ENCODE data around the gene ELF3. TPM values are rescaled to one million over a fixed set of nuclear protein-coding genes. Genes with fewer than 3 reads are reported as not detected.

The ELF3 gene
- total RNA-seq, 4 donors from 2014 or later = 0.17 to 2.9 (median 1.2) TPM; not detected in 1

GRCh38 chr1:202023001-202023433, 12.6 kb downstream of the ELF3 start:
- DNase-seq (ENCODE audit: extremely low spot score) = no peak
- Histone ChIP-seq H3K27ac (replicated peaks in 1 of 4) (no peak overlapping the region), H3K9me3 (no peaks in the 10 kb centered on the region), H3K4me3 (no peak overlapping the region), H3K27me3 (peaks cover 0 to 8% (median 0%) of the 10 kb centered on the region in 4 donors), H3K36me3 (no peaks in the 10 kb centered on the region), H3K4me1 (no peaks in the 10 kb centered on the region)
- 79% methylated on average over 6 of the region's 6 CpGs for WGBS
- intact Hi-C loops (cut with DNase I) = no loop called here
- TF ChIP-seq EP300 (IDR thresholded peaks at IDR 0.05) (no peak), CTCF (IDR thresholded peaks at IDR 0.05) (no peak), POLR2A (IDR thresholded peaks at IDR 0.05; ENCODE audit: low read depth) (no peak), POLR2AphosphoS5 (IDR thresholded peaks at IDR 0.05) (no peak)

GRCh38 chr1:202029171-202029665, 18.8 kb downstream of the ELF3 start:
- no peak overlapping the region for H3K4me3 ChIP-seq
- H3K9me3 ChIP-seq = no peaks in the 10 kb centered on the region
- no peak overlapping the region for H3K27ac ChIP-seq (replicated peaks in 1 of 4)
- TF ChIP-seq EP300 (IDR thresholded peaks at IDR 0.05) (no peak), CTCF (IDR thresholded peaks at IDR 0.05) (no peak), POLR2A (IDR thresholded peaks at IDR 0.05; ENCODE audit: low read depth) (no peak), POLR2AphosphoS5 (IDR thresholded peaks at IDR 0.05) (no peak)
- H3K36me3 ChIP-seq = no peaks in the 10 kb centered on the region
- no peaks in the 10 kb centered on the region for H3K27me3 ChIP-seq
- 77% methylated on average over 5 of the region's 5 CpGs for WGBS
- H3K4me1 ChIP-seq = no peaks in the 10 kb centered on the region
- no peak for DNase-seq (ENCODE audit: extremely low spot score)
- intact Hi-C loops (cut with DNase I) = no loop called here

GRCh38 chr1:202029727-202030126, 19.3 kb downstream of the ELF3 start:
- Histone ChIP-seq H3K4me1 (no peaks in the 10 kb centered on the region), H3K9me3 (no peaks in the 10 kb centered on the region), H3K27me3 (no peaks in the 10 kb centered on the region), H3K4me3 (no peak overlapping the region), H3K27ac (replicated peaks in 1 of 4) (no peak overlapping the region), H3K36me3 (no peaks in the 10 kb centered on the region)
- WGBS = 98% methylated on average over 2 of the region's 2 CpGs
- TF ChIP-seq EP300 (IDR thresholded peaks at IDR 0.05) (no peak), POLR2A (IDR thresholded peaks at IDR 0.05; ENCODE audit: low read depth) (no peak), POLR2AphosphoS5 (IDR thresholded peaks at IDR 0.05) (no peak), CTCF (IDR thresholded peaks at IDR 0.05) (no peak)
- no peak for DNase-seq (ENCODE audit: extremely low spot score)
- intact Hi-C loops (cut with DNase I) = no loop called here

- Histone ChIP-seq H3K27me3 (no peaks in the 10 kb centered on the region), H3K36me3 (no peaks in the 10 kb centered on the region), H3K9me3 (no peaks in the 10 kb centered on the region), H3K4me3 (no peak overlapping the region), H3K27ac (replicated peaks in 1 of 4) (no peak overlapping the region), H3K4me1 (peaks cover 0 to 5% (median 0%) of the 10 kb centered on the region in 4 donors)
- WGBS = 87% methylated on average over 3 of the region's 4 CpGs
- no peak for DNase-seq (ENCODE audit: extremely low spot score)
- TF ChIP-seq POLR2A (IDR thresholded peaks at IDR 0.05; ENCODE audit: low read depth) (no peak), CTCF (IDR thresholded peaks at IDR 0.05) (no peak), EP300 (IDR thresholded peaks at IDR 0.05) (no peak), POLR2AphosphoS5 (IDR thresholded peaks at IDR 0.05) (no peak)
- intact Hi-C loops (cut with DNase I) = no loop called here
Observed at GRCh38 chr1:202031796-202032195, 21.4 kb downstream of the ELF3 start.

- Histone ChIP-seq H3K4me1 (peaks cover 0 to 5% (median 0%) of the 10 kb centered on the region in 4 donors), H3K27ac (replicated peaks in 1 of 4) (no peak overlapping the region), H3K4me3 (no peak overlapping the region), H3K27me3 (no peaks in the 10 kb centered on the region), H3K9me3 (no peaks in the 10 kb centered on the region), H3K36me3 (no peaks in the 10 kb centered on the region)
- DNase-seq (ENCODE audit: extremely low spot score) = no peak
- intact Hi-C loops (cut with DNase I) = no loop called here
- TF ChIP-seq POLR2AphosphoS5 (IDR thresholded peaks at IDR 0.05) (no peak), EP300 (IDR thresholded peaks at IDR 0.05) (no peak), POLR2A (IDR thresholded peaks at IDR 0.05; ENCODE audit: low read depth) (no peak), CTCF (IDR thresholded peaks at IDR 0.05) (no peak)
- 77% methylated on average over 6 of the region's 7 CpGs for WGBS
Observed at GRCh38 chr1:202034149-202034682, 23.8 kb downstream of the ELF3 start.

Data from esophagus muscularis mucosa (tissue), 4 donors.